Nucleus accumbens (tissue), 56 donors: ENCODE results near the gene CDKN2C.
"Not testable (repeated sequence)": the region's sequence is repeated elsewhere in the genome, so short reads cannot be mapped to it uniquely, and the experiment has no call there.

Source experiments
- DNase-seq, 56 donors: peaks; one replicate each; lab custom pipeline; 2025; lab: John Stamatoyannopoulos, UW

The CDKN2C gene

GRCh38 chr1:50969611-50970508 lies at the start of gene CDKN2C:
CDKN2C (plus strand) TSS chr1:50970245; CDS start chr1:50970369, 124 bp downstream.
- DNase-seq = peak in 49 of 56 donors; percentile 18 to 77 (median 54)

- no peak for DNase-seq
Observed at GRCh38 chr1:50920409-50920808, 49.6 kb upstream of the CDKN2C start.

GRCh38 chr1:50921029-50921428 lies 49.0 kb upstream of the CDKN2C start:
- DNase-seq = no peak

GRCh38 chr1:50923564-50923963 lies 46.5 kb upstream of the CDKN2C start:
- DNase-seq = no peak

GRCh38 chr1:50929376-50929958 lies 40.6 kb upstream of the CDKN2C start:
- no peak for DNase-seq

GRCh38 chr1:50930193-50930592 lies 39.9 kb upstream of the CDKN2C start:
- no peak for DNase-seq

- DNase-seq = peak in 7 of 56 donors; percentile 1 to 22 (median 2)
Observed at GRCh38 chr1:50930965-50931737, 38.9 kb upstream of the CDKN2C start.

GRCh38 chr1:50932043-50932442 lies 38.0 kb upstream of the CDKN2C start:
- DNase-seq = not testable (repeated sequence)

GRCh38 chr1:50933770-50934169 lies 36.3 kb upstream of the CDKN2C start:
- DNase-seq = not testable (repeated sequence)

- no peak for DNase-seq
Observed at GRCh38 chr1:50934838-50935237, 35.2 kb upstream of the CDKN2C start.

- not testable (repeated sequence) for DNase-seq
Observed at GRCh38 chr1:50935276-50935675, 34.8 kb upstream of the CDKN2C start.

GRCh38 chr1:50936321-50936720 lies 33.7 kb upstream of the CDKN2C start:
- DNase-seq = no peak

- DNase-seq = no peak
Observed at GRCh38 chr1:50940291-50940690, 29.8 kb upstream of the CDKN2C start.

- no peak for DNase-seq
Observed at GRCh38 chr1:50942334-50942733, 27.7 kb upstream of the CDKN2C start.

- DNase-seq = no peak
Observed at GRCh38 chr1:50949286-50949982, 20.6 kb upstream of the CDKN2C start.

GRCh38 chr1:50950396-50950795 lies 19.6 kb upstream of the CDKN2C start:
- no peak for DNase-seq

- DNase-seq = not testable (repeated sequence)
Observed at GRCh38 chr1:50952566-50952965, 17.5 kb upstream of the CDKN2C start.

- DNase-seq = no peak
Observed at GRCh38 chr1:50955116-50955515, 14.9 kb upstream of the CDKN2C start.

GRCh38 chr1:50959303-50959912 lies 10.6 kb upstream of the CDKN2C start:
- DNase-seq = peak in 19 of 56 donors; percentile 17 to 68 (median 43)
